Mammary epithelial cell (primary cell): ENCODE measurements around the gene SEC16B.

ENCODE experiments used
- CTCF ChIP-seq, 2 donors: IDR thresholded peaks in 1 of 2; conservative IDR thresholded peaks in 1 of 2; 2 replicates each; pipeline ENCODE4 v1.5.1; 2011 to 2012; ENCODE audit warnings: inconsistent platforms in 2 of 2, low read length in 2 of 2, mild to moderate bottlenecking in 2 of 2, control low read depth in 1 of 2, low read depth in 1 of 2; ENCODE audit not compliant: insufficient read depth in 1 of 2; ENCODE audit errors: extremely low read depth in 1 of 2
- EZH2 ChIP-seq: IDR thresholded peaks from 2 replicates; pipeline ENCODE4 v1.6.1; 2012; ENCODE audit warnings: low read length, inconsistent platforms, borderline replicate concordance

DNA sequence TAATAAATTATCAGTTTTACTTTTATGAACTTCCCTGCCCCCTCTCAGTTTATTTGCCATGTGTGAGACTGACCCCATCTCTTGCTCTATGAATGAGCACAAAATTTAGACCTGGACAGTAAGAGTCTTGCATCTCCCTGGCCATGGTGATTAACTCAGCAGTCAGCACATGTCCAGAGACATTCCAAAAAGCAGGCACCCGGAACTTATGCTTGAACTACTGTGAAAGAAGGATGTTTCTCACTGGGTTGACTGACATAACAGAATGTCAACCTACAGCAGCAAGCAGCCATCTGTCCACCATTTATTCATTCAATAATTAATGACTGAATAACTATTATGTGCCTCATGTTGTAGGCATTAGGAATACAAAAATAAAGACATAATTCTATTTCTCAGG lies 11.3 kb upstream of the SEC16B start:
- no peak for TF ChIP-seq CTCF (conservative IDR thresholded peaks at IDR 0.05 in 1 of 2, IDR thresholded peaks at IDR 0.05 in 1 of 2; ENCODE audit: extremely low read depth in 1 of 2, insufficient read depth in 1 of 2, low read depth in 1 of 2, low read length in 2 of 2)
- no peak for TF ChIP-seq EZH2
